ENCODE measurements around the gene SEC63. TPM values are rescaled to one million over a fixed set of nuclear protein-coding genes. Genes with fewer than 3 reads are reported as not detected.

The SEC63 gene
- total RNA-seq, 4 donors from 2014 or later = 34.8 to 80.9 (median 41.3) TPM

DNA sequence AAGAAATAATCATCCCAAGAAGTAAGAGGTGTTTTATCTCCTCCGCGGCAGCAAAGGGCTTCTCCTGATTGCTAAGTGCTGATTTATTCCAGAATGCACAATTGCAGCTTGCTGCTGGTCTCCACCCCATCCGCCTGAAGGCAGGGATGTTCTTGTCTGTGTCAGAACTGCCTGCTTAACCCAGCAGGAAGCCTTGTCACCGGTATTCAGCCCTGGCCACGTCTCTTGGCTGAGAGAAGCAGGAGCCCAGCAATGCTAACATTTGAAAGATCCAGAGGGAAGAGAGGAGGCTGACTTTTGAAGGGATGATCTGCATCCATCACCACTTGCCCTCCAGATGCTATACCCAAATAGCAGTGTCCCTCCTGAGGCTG lies 138.1 kb downstream of the SEC63 start:
- H3K4me1 ChIP-seq = peaks cover 0 to 13% (median 3%) of the 10 kb centered on the region in 4 donors
- peak overlapping the region in 3 of 4 donors; percentile 8 to 28 (median 13) for H3K4me3 ChIP-seq
- H3K27me3 ChIP-seq = no peaks in the 10 kb centered on the region
- peak in 2 of 3 donors; percentile 41 to 63 for DNase-seq
- H3K9me3 ChIP-seq = no peaks in the 10 kb centered on the region
- peak overlapping the region in 2 of 4 donors; percentile 28 to 74 for H3K27ac ChIP-seq
- H3K36me3 ChIP-seq = no peaks in the 10 kb centered on the region
- TF ChIP-seq, protein P1, sequence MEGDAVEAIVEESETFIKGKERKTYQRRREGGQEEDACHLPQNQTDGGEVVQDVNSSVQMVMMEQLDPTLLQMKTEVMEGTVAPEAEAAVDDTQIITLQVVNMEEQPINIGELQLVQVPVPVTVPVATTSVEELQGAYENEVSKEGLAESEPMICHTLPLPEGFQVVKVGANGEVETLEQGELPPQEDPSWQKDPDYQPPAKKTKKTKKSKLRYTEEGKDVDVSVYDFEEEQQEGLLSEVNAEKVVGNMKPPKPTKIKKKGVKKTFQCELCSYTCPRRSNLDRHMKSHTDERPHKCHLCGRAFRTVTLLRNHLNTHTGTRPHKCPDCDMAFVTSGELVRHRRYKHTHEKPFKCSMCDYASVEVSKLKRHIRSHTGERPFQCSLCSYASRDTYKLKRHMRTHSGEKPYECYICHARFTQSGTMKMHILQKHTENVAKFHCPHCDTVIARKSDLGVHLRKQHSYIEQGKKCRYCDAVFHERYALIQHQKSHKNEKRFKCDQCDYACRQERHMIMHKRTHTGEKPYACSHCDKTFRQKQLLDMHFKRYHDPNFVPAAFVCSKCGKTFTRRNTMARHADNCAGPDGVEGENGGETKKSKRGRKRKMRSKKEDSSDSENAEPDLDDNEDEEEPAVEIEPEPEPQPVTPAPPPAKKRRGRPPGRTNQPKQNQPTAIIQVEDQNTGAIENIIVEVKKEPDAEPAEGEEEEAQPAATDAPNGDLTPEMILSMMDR (IDR thresholded peaks at IDR 0.05) = no peak
- TF ChIP-seq POLR2A (IDR thresholded peaks at IDR 0.05) = no peak

DNA sequence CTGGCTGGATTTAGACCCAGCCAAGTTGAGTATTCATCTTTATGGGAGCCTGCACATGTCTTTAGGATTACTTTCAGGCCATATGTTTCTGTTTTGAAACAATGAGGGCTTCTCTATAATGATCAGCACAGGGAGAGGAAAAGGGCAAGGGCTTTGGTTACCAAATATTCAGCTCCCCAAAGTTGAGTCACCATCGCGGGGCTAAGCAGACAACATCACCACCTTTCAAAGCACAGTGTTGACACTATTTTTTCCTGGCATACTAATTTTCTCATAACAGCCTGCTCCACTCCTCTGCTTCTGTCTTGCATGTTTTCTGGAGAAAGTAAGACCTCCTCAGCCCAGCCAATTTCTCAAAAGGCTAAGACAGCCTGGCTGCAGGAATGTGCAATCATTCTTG lies 138.8 kb downstream of the SEC63 start:
- H3K4me1 ChIP-seq = peaks cover 0 to 13% (median 3%) of the 10 kb centered on the region in 4 donors
- H3K36me3 ChIP-seq = no peaks in the 10 kb centered on the region
- DNase-seq = no peak
- H3K4me3 ChIP-seq = no peak overlapping the region
- H3K27me3 ChIP-seq = no peaks in the 10 kb centered on the region
- no peak overlapping the region for H3K27ac ChIP-seq
- H3K9me3 ChIP-seq = no peaks in the 10 kb centered on the region
- no peak for TF ChIP-seq POLR2A (IDR thresholded peaks at IDR 0.05)
- TF ChIP-seq, protein P1 (IDR thresholded peaks at IDR 0.05) = no peak

DNA sequence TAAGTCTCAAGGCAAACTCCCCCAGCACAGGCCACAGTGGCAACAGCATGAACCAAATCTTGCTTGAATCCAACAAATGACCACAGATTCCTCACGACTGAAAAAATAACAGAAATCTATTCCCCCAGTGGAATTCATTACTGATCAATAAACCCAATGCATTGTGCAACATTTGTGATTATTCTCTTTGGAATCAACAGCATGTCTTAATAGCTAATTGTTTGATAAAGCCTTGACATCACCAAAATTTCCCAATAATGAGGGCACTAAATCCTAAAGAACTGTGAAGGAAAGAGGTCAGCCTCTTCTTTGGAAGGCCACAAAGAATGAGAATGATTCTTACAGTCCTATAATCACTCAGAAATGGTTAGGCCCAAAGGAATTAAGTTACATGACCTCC lies 139.7 kb downstream of the SEC63 start:
- DNase-seq = no peak
- H3K27ac ChIP-seq = no peak overlapping the region

DNA sequence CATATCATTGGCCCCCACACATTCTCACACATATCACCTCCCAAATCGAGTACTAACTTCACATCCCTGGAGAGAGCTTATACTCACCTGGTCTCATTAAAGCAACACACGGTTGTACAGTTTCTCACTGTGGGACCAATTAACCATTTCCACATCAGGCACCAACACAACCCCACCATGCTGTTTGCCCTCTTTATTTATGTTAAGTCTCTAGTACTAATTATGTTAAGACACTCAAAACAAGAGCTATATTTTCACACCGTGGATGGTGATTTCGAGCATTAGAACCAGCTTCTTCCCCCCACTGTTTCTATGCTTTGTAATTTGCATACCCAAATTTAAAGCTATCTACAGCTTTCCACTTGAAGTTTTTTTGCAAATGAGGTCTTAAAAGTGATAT lies 140.2 kb downstream of the SEC63 start:
- no peak for TF ChIP-seq POLR2A (IDR thresholded peaks at IDR 0.05)
- TF ChIP-seq, protein P1 (IDR thresholded peaks at IDR 0.05) = no peak
- Histone ChIP-seq H3K36me3 (no peaks in the 10 kb centered on the region), H3K4me3 (no peak overlapping the region), H3K27me3 (no peaks in the 10 kb centered on the region), H3K4me1 (peaks cover 0 to 13% (median 3%) of the 10 kb centered on the region in 4 donors), H3K27ac (no peak overlapping the region), H3K9me3 (no peaks in the 10 kb centered on the region)
- DNase-seq = no peak

More for the DNA sequence above, 139.7 kb downstream of the SEC63 start:
- TF ChIP-seq, protein P1 (IDR thresholded peaks at IDR 0.05) = no peak
- TF ChIP-seq POLR2A (IDR thresholded peaks at IDR 0.05) = no peak
- H3K4me3 ChIP-seq = no peak overlapping the region
- H3K36me3 ChIP-seq = no peaks in the 10 kb centered on the region
- H3K27me3 ChIP-seq = no peaks in the 10 kb centered on the region
- H3K9me3 ChIP-seq = no peaks in the 10 kb centered on the region
- peaks cover 0 to 13% (median 3%) of the 10 kb centered on the region in 4 donors for H3K4me1 ChIP-seq

Small RNA genes lying within 50 kb of the gene (small RNA-seq; reads per million reads assigned to genes)
- gene MTHFD2P3 (0 reads per million in 2 donors), gene RF00045 (0 reads per million in 2 donors), gene RNU6-437P (0 reads per million in 2 donors)

Other genes starting within 250 kb of the SEC63 start
- 10 to 100 TPM; 17.0 to 31.4 (median 22.1) TPM for gene SCML4, start 133.9 kb downstream of the SEC63 start, total RNA-seq
- gene OSTM1, start 116.5 kb upstream of the SEC63 start, total RNA-seq = 10 to 100 TPM; 25.6 to 47.0 (median 36.6) TPM
- not detected for gene NR2E1, start 207.8 kb upstream of the SEC63 start, total RNA-seq